Measurements from ENCODE around the gene NUP210. TPM values are rescaled to one million over a fixed set of nuclear protein-coding genes. Genes with fewer than 3 reads are reported as not detected.

Gene NUP210
- total RNA-seq, 1 donor from 2014 or later, result 19.9 TPM

- no peak for DNase-seq (ENCODE audit: low spot score)
Observed at GRCh38 chr3:13375464-13375863, 44.7 kb downstream of the NUP210 start.

- no peak for DNase-seq (ENCODE audit: low spot score)
Observed at GRCh38 chr3:13373975-13374586, 46.0 kb downstream of the NUP210 start.

GRCh38 chr3:13372656-13373055 lies 47.5 kb downstream of the NUP210 start:
- no peak for DNase-seq (ENCODE audit: low spot score)

GRCh38 chr3:13372126-13372525 lies 48.0 kb downstream of the NUP210 start:
- DNase-seq (ENCODE audit: low spot score), result no peak

GRCh38 chr3:13371100-13372075 lies 48.7 kb downstream of the NUP210 start:
- DNase-seq (ENCODE audit: low spot score), result no peak

GRCh38 chr3:13370609-13371008 lies 49.5 kb downstream of the NUP210 start:
- no peak for DNase-seq (ENCODE audit: low spot score)

GRCh38 chr3:13370055-13370454 lies 50.1 kb downstream of the NUP210 start:
- no peak for DNase-seq (ENCODE audit: low spot score)

- DNase-seq (ENCODE audit: low spot score), result no peak
Observed at GRCh38 chr3:13368834-13369233, 51.3 kb downstream of the NUP210 start.

- no peak for DNase-seq (ENCODE audit: low spot score)
Observed at GRCh38 chr3:13367728-13368127, 52.4 kb downstream of the NUP210 start.

GRCh38 chr3:13365390-13366379 lies 54.4 kb downstream of the NUP210 start:
- DNase-seq (ENCODE audit: low spot score), result no peak

- no peak for DNase-seq (ENCODE audit: low spot score)
Observed at GRCh38 chr3:13364602-13365271, 55.4 kb downstream of the NUP210 start.

- DNase-seq (ENCODE audit: low spot score), result no peak
Observed at GRCh38 chr3:13362551-13362950, 57.6 kb downstream of the NUP210 start.

- no peak for DNase-seq (ENCODE audit: low spot score)
Observed at GRCh38 chr3:13359916-13360315, 60.2 kb downstream of the NUP210 start.

GRCh38 chr3:13358643-13359042 lies 61.5 kb downstream of the NUP210 start:
- no peak for DNase-seq (ENCODE audit: low spot score)

GRCh38 chr3:13358051-13358450 lies 62.1 kb downstream of the NUP210 start:
- no peak for DNase-seq (ENCODE audit: low spot score)

GRCh38 chr3:13357074-13357473 lies 63.0 kb downstream of the NUP210 start:
- DNase-seq (ENCODE audit: low spot score), result no peak

GRCh38 chr3:13353936-13354542 lies 66.1 kb downstream of the NUP210 start:
- no peak for DNase-seq (ENCODE audit: low spot score)

GRCh38 chr3:13353506-13353905 lies 66.6 kb downstream of the NUP210 start:
- no peak for DNase-seq (ENCODE audit: low spot score)

GRCh38 chr3:13352621-13353131 lies 67.4 kb downstream of the NUP210 start:
- DNase-seq (ENCODE audit: low spot score), result no peak

GRCh38 chr3:13349823-13350222 lies 70.3 kb downstream of the NUP210 start:
- no peak for DNase-seq (ENCODE audit: low spot score)

Data from ureter (tissue), 1 donor.